Esophagus muscularis mucosa (tissue), 4 donors: Measurements from ENCODE around the gene POSTN. TPM values are rescaled to one million over a fixed set of nuclear protein-coding genes. Genes with fewer than 3 reads are reported as not detected.

Experiments used
- DNase-seq: peaks from one replicate; pipeline ENCODE4 v3.0.0-alpha.2; 2017; ENCODE audit errors: extremely low spot score
- H3K27ac ChIP-seq, 4 donors: fragments of 200-600 bp; sonication (generic); replicated peaks in 1 of 4; 1 replicate in 3 of 4; 2 replicates in 1 of 4; pipeline ENCODE4 v1.5.1; 2016 to 2019; ENCODE audit warnings: mild to moderate bottlenecking in 1 of 4
- H3K27me3 ChIP-seq, 4 donors: fragments of 200-600 bp; sonication (generic); one replicate each; pipeline versions ENCODE4 v1.5.1 to v1.6.0; 2016 to 2019
- H3K36me3 ChIP-seq, 4 donors: fragments of 200-600 bp; sonication (generic); one replicate each; pipeline ENCODE4 v1.5.1; 2016 to 2019
- H3K4me1 ChIP-seq, 4 donors: fragments of 200-600 bp; sonication (generic); one replicate each; pipeline ENCODE4 v1.5.1; 2016 to 2019
- H3K4me3 ChIP-seq, 4 donors: fragments of 200-600 bp; sonication (generic); 1 replicate in 2 of 4; 2 replicates in 2 of 4; pipeline ENCODE4 v1.5.1; 2016 to 2019; ENCODE audit warnings: mild to moderate bottlenecking in 4 of 4, moderate library complexity in 1 of 4
- H3K9me3 ChIP-seq, 4 donors: fragments of 200-600 bp; sonication (generic); 1 replicate in 3 of 4; 2 replicates in 1 of 4; pipeline ENCODE4 v1.5.1; 2016 to 2019
- EP300 ChIP-seq: sonication (generic); formaldehyde crosslinking; IDR thresholded peaks from one replicate; pipeline ENCODE4 v1.6.1; 2017; ENCODE audit warnings: antibody characterized with exemption
- POLR2A ChIP-seq: fragments of 450-650 bp; IDR thresholded peaks from one replicate; pipeline ENCODE4 v1.6.1; 2017; ENCODE audit warnings: antibody characterized with exemption, moderate library complexity, mild to moderate bottlenecking, low read depth
- POLR2AphosphoS5 ChIP-seq, 2 donors: sonication (generic); formaldehyde crosslinking; IDR thresholded peaks; one replicate each; pipeline ENCODE4 v1.6.1; 2017; ENCODE audit warnings: antibody characterized with exemption in 2 of 2
- WGBS: methylation state at CpG from one replicate; pipeline ENCODE4 v1.1.5; 2018; 5-methylcytosine and 5-hydroxymethylcytosine counted together
- intact Hi-C: fragments of 100-400 bp; cut with DNase I; formaldehyde crosslinking; loops from one replicate; pipeline ENCODE4 v1.15.1; 2023
- total RNA-seq, 4 donors: library from RNA; depleted of rRNA; stranded (reverse); fragments of >200 nt; gene quantifications; one replicate each; pipeline versions ENCODE4 v1.1.0 to v1.2.1, GENCODE V29; 2016
- TF ChIP-seq, protein P1 (sequence below), 3 experiments: fragments of 200-600 bp in 2 of 3; fragments of 450-650 bp in 1 of 3; sonication (generic) in 2 of 3; IDR thresholded peaks; one replicate each; pipeline ENCODE4 v1.5.1; 2017 to 2019; ENCODE audit warnings: antibody characterized with exemption in 3 of 3, mild to moderate bottlenecking in 2 of 3, moderate library complexity in 1 of 3

Gene POSTN
- total RNA-seq, 4 donors from 2014 or later, result 21.6 to 81.7 (median 50.2) TPM

- H3K9me3 ChIP-seq, result no peaks in the 10 kb centered on the region
- no peak overlapping the region for H3K4me3 ChIP-seq
- no peaks in the 10 kb centered on the region for H3K36me3 ChIP-seq
- intact Hi-C loops, result loop anchor here (10.0 kb wide), 2 partner anchors 487 to 527 kb away; no protein-coding TSS in a partner anchor
- TF ChIP-seq, protein P1, sequence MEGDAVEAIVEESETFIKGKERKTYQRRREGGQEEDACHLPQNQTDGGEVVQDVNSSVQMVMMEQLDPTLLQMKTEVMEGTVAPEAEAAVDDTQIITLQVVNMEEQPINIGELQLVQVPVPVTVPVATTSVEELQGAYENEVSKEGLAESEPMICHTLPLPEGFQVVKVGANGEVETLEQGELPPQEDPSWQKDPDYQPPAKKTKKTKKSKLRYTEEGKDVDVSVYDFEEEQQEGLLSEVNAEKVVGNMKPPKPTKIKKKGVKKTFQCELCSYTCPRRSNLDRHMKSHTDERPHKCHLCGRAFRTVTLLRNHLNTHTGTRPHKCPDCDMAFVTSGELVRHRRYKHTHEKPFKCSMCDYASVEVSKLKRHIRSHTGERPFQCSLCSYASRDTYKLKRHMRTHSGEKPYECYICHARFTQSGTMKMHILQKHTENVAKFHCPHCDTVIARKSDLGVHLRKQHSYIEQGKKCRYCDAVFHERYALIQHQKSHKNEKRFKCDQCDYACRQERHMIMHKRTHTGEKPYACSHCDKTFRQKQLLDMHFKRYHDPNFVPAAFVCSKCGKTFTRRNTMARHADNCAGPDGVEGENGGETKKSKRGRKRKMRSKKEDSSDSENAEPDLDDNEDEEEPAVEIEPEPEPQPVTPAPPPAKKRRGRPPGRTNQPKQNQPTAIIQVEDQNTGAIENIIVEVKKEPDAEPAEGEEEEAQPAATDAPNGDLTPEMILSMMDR (IDR thresholded peaks at IDR 0.05), result no peak
- TF ChIP-seq POLR2AphosphoS5 (IDR thresholded peaks at IDR 0.05), result no peak
- TF ChIP-seq POLR2A, result no peak
- no peak for TF ChIP-seq EP300
- H3K27ac ChIP-seq, result no peak overlapping the region
- H3K4me1 ChIP-seq, result peaks cover 0 to 9% (median 2%) of the 10 kb centered on the region in 4 donors
- no peak for DNase-seq
- WGBS, result 74% methylated on average over 3 of the region's 3 CpGs
- no peaks in the 10 kb centered on the region for H3K27me3 ChIP-seq
Measured at GRCh38 chr13:37601648-37602440, 3.3 kb upstream of the POSTN start.

DNA sequence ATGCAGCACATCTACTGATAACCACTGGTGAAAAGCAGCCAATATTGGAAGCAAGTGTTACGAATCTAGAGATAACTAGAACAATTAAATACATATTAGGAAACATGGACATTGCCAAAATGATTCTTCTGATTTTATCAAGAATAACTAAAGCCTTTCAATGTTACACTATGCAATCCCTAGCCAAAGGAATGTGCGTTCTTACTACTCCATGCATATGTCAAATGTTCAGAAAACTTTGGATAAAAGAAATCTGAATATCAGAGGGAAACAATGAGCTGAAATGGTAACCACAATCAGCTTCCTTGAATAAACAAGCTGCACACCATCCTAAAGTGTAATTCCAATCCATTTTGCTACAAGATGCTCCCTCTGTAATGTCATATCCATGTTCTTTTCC lies 951 bp upstream of the POSTN start:
- WGBS, result 79% methylated on average over 2 of the region's 2 CpGs
- TF ChIP-seq POLR2A, result no peak
- TF ChIP-seq, protein P1 (IDR thresholded peaks at IDR 0.05), result no peak
- no peak for TF ChIP-seq EP300
- no peaks in the 10 kb centered on the region for H3K36me3 ChIP-seq
- no peak for DNase-seq
- no peaks in the 10 kb centered on the region for H3K9me3 ChIP-seq
- H3K27ac ChIP-seq, result no peak overlapping the region
- no peak overlapping the region for H3K4me3 ChIP-seq
- intact Hi-C loops, result no loop called here
- H3K4me1 ChIP-seq, result peaks cover 0 to 9% (median 2%) of the 10 kb centered on the region in 4 donors
- no peaks in the 10 kb centered on the region for H3K27me3 ChIP-seq

GRCh38 chr13:37597477-37598025 lies 1.0 kb downstream of the POSTN start:
- TF ChIP-seq EP300, result no peak
- TF ChIP-seq, protein P1 (IDR thresholded peaks at IDR 0.05), result no peak
- TF ChIP-seq POLR2AphosphoS5 (IDR thresholded peaks at IDR 0.05), result no peak
- no peak for TF ChIP-seq POLR2A

DNA sequence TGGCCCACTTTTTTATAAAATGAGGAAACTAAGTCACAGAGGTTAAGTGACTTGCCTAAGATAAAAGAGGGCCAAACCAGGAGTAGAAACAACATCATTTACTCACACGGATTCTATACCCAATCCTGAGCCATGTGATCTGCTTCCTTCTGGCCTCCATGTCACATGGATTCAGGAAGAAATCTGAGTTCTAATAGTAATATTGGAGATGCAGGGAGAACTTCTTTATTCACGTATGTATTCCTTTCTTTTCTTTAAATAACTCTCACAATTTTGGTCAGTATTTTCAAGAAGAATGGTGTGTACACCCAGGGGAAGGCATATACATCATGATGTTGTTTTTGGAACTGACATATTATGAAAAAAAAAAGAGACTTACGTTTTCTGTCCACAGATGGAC lies 1.8 kb downstream of the POSTN start:
- Histone ChIP-seq H3K27me3 (no peaks in the 10 kb centered on the region), H3K27ac (no peak overlapping the region), H3K4me1 (peaks cover 0 to 6% (median 2%) of the 10 kb centered on the region in 4 donors), H3K4me3 (no peak overlapping the region), H3K36me3 (no peaks in the 10 kb centered on the region), H3K9me3 (no peaks in the 10 kb centered on the region)
- intact Hi-C loops, result no loop called here
- 43% methylated on average over 3 of the region's 3 CpGs for WGBS
- TF ChIP-seq, protein P1 (IDR thresholded peaks at IDR 0.05), result no peak
- TF ChIP-seq POLR2AphosphoS5 (IDR thresholded peaks at IDR 0.05) (no peak), POLR2A (no peak), EP300 (no peak)
- DNase-seq, result no peak

More at GRCh38 chr13:37597477-37598025, 1.0 kb downstream of the POSTN start:
- WGBS, result 54% methylated on average over 2 of the region's 2 CpGs
- H3K27ac ChIP-seq, result no peak overlapping the region
- intact Hi-C loops, result no loop called here
- peaks cover 0 to 8% (median 2%) of the 10 kb centered on the region in 4 donors for H3K4me1 ChIP-seq
- no peaks in the 10 kb centered on the region for H3K27me3 ChIP-seq
- no peaks in the 10 kb centered on the region for H3K36me3 ChIP-seq
- H3K4me3 ChIP-seq, result peak overlapping the region in 2 of 4 donors; percentile 9 to 12
- no peak for DNase-seq
- no peaks in the 10 kb centered on the region for H3K9me3 ChIP-seq
